ENCODE results near the gene CNOT6L.
A peak's percentile ranks its signal among the peaks of the same experiment; 100 is the strongest.
"Not testable (repeated sequence)": the region's sequence is repeated elsewhere in the genome, so short reads cannot be mapped to it uniquely, and the experiment has no call there.

The CNOT6L gene

DNA sequence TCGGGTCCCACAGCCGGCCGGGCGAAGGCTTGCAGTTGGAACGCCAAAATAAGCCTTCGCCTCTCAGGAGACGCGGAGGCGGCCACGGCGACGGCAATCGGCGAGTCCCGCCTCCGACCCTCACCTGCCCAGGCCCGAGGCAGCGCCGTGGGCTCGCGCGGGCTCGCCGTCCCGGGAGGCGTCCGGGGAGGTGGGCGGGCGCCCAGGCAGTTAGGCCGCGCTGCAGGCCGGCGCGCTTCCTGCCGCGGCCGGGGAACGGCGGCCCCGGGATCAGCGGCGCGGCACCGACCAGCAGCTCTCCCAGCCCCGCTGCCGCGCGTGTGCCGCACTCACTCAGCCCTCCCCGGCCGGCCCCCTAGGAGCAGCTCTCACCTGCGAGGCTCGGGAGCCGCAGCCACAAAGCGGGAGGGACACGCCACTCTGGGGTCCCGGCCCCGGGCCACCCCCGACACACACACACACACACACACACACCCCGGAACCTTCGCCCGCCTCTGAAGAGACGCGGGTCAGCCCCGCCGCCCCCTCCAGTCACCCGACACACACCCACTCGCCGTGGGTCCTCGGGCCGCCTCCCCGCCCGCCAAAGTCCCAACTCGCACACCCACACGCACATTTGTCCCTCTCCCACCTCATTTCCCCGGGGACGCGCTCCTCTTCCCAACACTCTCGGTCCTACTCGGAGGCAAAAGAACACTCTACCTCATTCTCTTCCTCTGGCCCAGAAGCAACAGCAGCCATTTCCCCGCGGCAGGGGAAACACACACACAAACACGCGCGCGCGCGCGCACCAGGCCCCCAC, at the start of gene CNOT6L:
Gene CNOT6L, minus strand, starts transcription at position 767 of the 802 bp plus-strand sequence. Its CDS starts 60 bp downstream, at position 707.
- DNase-seq = no peak

DNA sequence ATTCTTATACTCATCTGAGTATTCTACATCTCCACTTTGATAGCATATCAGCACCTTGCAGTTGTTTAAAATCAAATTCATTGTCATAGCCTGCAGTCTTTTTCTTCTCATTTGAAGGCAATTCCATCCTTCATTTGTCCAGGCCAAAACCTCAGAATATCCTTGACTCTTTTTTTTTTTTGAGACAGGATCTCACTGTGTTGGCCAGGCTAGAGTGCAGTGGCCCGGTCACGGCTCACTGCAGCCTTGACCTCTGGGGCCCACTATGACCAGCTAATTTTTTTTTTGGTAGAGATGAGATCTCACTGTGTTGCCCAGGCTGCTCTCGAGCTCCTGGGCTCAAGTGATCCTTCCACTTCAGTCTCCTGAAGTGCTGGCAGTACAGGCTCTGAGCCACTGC, 46.1 kb upstream of the CNOT6L start:
- DNase-seq = no peak

- DNase-seq = not testable (repeated sequence)
Observed at GRCh38 chr4:77863341-77863740, 44.2 kb upstream of the CNOT6L start.

DNA sequence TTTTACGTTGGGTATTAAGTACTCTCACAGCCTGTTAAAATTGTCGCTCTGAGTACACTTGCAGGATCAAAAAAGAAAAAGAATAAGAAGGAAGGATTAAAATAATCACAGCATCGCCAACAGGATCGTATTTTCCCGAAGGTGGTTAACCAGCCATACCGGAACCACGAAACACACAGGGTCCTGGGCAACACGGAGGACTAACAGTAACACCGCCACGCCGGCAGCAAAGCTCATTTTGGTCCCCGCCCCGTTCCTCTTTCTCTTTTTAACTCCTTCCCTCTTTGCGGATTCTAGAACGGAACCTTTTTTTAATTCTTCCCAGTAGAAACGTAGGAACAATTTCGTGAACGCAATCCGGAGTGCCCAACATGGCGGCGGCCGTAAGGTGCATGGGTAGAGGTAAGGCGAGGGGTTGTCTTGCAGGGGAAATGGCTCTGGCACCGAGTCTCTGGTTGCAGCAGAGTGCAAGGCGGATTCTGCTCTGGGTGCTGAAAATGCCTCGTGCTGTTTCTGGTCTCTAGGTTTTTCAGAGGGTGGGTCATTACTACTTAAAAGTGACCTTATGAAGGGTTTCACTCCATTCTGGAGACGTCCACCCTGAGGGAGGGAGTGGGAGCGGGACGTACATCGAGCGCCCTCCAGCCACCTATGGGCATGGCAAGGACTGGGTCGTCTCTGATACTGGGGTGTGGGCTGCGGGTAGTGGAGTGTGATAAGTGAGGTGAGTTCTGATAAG, 43.5 kb upstream of the CNOT6L start, which contains the start of gene MRPL1:
Gene MRPL1, plus strand, starts transcription at position 353 of the 739 bp plus-strand sequence. Its CDS starts 19 bp downstream, at position 372.
- peak; percentile 92 for DNase-seq

GRCh38 chr4:77861495-77861894, 42.3 kb upstream of the CNOT6L start:
- no peak for DNase-seq

GRCh38 chr4:77859256-77859655, 40.1 kb upstream of the CNOT6L start:
- DNase-seq = no peak

DNA sequence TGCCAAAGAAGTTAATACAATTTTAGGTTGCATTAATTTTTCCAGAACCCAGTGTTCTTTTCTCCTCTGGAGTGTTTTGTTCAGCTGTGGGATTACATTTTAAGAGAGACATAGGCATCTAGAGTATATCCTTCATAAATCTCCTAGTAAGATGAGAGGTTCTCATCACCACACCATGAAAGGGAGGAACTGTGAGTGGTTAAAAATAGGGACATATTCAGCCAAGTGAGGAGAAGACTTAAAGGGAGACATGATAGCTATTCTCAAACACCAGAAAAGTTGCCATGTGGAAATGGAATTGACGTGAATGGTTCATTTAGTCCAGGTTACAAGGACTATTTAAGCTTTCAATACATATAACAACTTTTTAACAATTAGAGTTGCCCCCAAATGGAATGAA, 37.0 kb upstream of the CNOT6L start:
- DNase-seq = no peak

DNA sequence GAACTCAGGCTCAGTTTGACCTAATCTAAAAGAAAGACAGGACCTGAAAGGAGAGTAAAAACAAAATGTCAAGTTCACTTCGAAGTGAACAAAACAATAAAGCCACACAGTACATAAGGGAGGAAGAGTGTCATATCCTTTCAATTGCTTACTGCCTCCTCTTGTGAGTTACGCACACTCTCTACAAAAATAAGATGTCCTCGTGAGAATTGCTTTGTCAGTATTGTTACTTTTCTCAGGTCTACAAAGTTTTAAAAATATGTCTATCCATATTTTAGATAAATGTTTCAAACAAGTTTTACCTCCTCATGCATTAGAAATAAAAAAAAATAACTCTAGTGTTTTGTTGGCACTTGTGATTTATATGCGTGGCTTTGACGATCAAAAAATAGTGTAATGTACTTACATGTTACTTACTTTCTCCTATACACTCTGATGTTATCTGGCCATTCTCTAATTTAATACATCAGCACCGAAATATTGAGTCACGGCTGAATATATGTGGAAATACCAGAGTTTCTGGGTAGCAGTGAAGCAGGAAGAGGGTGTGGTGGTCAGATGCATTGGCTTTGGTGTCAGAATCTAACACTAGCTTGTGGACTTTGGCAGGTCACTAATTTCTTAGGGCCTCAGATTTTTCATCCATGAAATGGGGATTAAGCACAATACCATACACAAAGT, 35.4 kb upstream of the CNOT6L start:
- no peak for DNase-seq

DNA sequence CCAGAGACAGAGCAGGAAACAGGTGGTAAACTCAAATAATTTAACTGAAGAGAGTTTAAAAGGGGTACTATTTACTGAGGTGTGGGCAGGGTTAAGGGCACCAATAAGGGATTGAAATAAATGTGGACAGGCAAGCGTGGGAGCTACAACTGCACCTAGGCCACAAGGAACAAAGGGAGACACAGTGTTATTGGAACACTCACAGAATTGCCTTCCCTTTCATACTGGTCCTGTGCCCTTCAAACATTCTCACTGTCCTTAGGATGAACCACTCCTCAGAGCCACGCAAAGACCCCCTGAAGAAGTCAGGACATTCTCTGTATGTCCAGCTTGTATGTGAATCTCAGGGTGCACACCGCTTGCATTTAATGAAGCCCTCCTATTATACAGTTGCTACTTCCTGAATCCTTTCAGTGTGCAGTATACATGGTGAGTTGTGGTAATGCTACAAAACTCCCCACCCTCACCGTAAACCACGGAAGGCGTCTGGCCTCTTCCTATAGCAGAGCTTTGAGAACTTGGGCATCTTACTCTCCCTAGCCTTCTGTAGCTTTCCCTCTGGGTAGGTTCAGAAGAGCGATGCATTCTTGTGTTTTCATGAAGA, 33.8 kb upstream of the CNOT6L start:
- no peak for DNase-seq

- DNase-seq = no peak
Observed at GRCh38 chr4:77849278-77849965, 30.3 kb upstream of the CNOT6L start.

- no peak for DNase-seq
Observed at GRCh38 chr4:77848508-77848907, 29.3 kb upstream of the CNOT6L start.

DNA sequence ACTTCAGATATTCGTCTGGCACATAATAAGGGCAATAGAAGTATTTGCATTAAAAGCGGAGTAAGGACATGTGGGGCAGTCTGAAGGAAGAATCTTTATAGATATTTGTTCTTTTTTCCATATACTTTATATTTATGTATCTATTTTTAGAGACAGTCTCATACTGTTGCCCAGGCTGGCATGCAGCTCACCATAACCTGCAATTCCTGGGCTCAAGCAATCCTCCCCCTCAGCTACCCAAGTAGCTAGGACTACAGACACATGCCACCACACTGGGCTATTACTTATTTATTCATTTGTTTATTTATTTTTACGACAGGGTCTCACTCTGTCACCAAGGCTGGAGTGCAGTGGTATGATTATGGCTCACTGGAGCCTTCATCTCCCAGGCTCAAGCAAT, 26.8 kb upstream of the CNOT6L start:
- no peak for DNase-seq

DNA sequence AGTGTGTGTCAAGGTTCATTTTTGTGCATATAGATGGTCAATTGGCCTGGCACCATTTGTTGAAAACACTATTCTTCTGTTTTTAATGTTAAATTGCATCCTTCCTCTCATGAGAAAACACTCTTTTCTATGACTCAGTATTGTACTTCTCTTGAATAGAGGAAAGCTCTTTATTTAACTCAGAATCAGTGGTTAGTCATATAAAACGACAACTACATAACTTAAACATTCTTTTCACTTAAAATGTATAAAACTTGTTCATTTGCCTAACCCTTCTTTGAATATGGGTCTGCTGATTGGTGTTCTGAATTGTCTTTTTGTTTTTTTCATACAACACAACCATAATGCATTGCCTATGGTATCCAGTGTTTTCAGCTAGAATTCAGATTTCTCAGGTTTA, 26.2 kb upstream of the CNOT6L start:
- DNase-seq = no peak

- DNase-seq = no peak
Observed at GRCh38 chr4:77844363-77844762, 25.2 kb upstream of the CNOT6L start.

DNA sequence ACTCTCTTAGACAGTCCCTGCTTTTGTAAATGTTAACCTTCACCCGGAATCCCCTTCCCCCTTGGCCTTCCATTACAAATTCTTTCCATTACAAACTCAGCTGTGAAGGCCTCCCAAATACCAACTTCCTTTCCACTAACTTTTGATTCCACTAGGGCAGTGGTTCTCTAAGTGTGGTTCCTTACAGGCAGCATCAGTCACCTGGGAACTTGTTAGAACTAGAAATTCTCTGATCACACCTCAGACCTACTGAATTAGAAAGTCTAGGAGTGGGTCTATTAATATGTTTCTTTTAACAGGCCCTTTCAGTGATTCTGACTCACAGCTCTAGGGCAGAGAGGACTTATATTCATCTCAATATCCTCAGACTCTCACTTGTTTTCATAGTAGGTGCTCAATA, 24.5 kb upstream of the CNOT6L start:
- DNase-seq = no peak

DNA sequence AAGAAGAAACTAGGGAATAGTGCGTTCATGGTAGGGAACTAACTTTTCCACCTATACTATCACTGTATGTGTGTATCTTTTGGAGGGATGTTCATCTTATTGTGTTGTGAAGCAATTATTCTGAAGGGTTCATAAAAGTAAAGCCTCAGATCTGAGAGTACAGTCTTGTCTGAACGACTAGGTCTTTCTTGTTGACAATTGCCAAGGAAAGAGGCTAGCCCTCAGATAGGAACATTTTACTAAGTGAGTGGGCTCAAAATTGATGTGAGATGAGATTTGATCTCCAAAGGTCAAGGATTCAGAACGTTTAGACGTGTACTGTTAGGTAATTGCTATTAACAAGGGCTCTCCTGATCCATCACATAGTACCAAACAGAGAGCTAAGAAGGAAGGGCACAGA, 15.2 kb upstream of the CNOT6L start:
- no peak for DNase-seq

DNA sequence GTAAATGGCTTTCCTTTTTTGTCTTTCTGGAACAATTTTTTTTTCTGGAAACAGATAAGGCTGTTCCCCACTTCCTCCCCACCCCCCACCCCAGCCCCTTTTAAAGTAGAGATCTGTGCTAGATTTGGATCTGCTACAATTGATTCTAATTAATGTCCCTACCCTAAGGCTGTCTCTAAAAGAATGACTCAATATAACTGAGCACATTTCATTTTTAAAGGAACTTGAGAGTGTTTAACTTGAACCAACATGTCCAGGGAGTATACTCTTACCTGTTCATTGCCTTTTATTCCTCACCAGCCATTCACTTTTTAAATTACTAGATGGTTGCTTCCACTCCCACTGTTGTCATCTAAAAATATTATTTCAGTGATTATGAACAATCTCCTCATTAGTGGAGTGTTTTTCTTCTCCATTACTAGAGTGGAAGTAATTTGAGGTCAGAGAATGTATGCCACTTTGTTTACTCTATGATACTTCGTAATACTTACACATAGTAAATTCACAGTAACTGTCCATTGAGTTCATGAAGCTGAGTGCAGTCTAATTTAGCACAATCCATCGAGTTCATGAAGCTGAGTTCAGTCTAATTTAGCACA, 14.1 kb upstream of the CNOT6L start:
- DNase-seq = no peak

DNA sequence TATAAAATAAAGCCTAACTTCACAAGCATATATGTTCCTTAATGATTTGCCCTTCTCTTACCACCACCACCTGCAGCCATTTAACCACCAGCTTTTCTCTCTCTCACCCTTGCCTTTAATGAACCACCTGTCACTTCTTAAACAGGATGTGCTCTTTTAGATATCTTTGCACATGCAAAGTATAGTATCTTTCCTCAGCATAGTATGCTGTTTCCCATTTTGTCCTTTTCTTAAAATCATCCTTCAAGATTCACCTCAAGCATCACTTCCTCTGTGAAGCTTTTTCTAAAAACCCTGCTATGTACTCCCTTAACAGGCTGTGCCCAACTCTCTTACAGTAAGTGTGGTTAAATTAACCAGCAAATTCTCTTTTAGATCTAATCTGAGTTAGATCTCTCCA, 8.2 kb upstream of the CNOT6L start:
- no peak for DNase-seq

- no peak for DNase-seq
Observed at GRCh38 chr4:77826275-77826674, 7.1 kb upstream of the CNOT6L start.

GRCh38 chr4:77821775-77822174, 2.6 kb upstream of the CNOT6L start:
- DNase-seq = no peak

DNA sequence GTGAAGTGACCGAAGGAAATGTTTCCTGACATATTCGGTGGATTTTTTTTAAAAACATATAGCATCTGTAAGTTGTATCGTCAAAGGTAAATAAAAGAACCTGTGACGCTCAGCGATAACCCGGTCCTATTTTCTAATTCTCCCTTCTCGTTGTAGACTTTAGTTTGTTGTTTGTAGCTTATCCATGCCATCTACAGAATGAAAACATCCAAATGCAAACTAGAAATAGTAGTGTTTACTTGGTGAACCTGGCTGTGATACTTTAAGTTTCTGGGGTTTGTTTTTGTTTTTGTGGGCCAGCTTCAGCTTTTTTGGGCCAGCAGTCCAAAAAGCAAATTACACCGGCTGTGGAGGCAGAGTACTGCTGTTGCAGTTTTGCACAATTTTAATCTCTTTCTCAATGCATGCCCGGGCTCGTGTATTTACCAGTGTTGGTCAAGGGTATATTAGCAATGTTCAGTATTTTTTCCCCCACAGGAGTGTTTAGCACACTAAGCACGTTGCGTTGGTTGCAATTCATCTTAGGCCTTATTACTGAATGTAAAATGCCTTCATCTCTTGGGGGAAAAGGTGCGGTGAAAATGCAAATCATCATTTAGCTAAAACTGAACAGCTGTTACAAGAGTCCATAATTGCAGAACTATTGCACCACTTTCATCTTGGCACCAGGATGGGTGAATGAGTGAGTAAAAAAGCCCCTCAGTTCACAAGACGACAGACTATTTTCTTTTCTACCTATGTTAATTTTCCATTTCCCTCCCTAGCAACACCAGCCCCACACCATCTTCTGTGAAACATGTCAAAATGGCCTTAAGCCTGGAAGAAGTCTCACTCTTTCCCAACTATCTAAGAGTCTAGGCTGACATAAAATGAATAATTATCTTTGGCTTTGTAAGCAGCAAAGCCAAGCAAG, 1.7 kb upstream of the CNOT6L start:
- DNase-seq = peak; percentile 57

Measured in DMS 273 treated with DMSO at 0.1 percent for 48 hours (cell line).